ENCODE measurements around the gene KCNIP4.
"Not testable (repeated sequence)": the region's sequence is repeated elsewhere in the genome, so short reads cannot be mapped to it uniquely, and the experiment has no call there.

KCNIP4 gene

GRCh38 chr4:21451032-21451431 lies 497.5 kb downstream of the KCNIP4 start:
- DNase-seq = no peak

DNA sequence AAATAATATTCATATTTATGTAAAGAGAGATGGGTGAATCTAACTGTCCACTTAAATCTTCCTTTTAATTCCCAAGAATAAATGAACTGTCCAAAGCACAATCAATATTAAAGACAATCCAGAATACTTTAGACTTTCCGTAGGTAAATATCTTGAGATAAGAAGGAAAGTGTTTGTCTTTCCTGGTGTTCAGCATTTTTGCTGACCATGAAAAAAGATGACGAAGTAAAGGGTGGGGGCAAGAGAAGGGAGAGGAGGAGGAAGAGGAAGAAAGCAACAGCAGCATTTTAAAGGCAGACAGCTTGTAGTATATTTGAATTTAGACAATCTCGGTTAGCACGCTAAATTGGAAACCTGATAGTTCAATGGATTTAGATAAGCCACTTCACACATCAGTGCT lies 498.2 kb downstream of the KCNIP4 start:
- no peak for DNase-seq

- no peak for DNase-seq
Observed at GRCh38 chr4:21447301-21448054, 501.1 kb downstream of the KCNIP4 start.

DNA sequence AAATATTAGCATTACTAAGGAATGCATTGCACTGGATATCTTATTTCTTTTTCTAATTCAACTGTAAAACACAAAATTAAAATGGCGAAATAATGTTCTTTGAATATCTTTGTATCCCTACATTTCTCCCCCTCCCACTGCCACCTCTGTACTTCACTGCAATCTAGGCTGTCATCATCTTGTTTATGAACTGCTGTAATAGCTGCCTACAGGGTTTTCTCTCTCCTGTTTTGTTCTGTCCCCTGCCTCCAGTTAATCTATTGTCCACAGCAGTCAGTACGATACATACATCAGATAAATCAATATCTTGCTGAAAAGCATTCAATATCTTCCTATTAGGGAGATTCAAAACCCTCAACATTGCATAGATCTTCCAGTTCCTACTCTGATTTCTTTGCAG lies 528.4 kb downstream of the KCNIP4 start:
- no peak for DNase-seq

- DNase-seq = no peak
Observed at GRCh38 chr4:21415728-21416127, 532.8 kb downstream of the KCNIP4 start.

- no peak for DNase-seq
Observed at GRCh38 chr4:21413807-21414370, 534.7 kb downstream of the KCNIP4 start.

DNA sequence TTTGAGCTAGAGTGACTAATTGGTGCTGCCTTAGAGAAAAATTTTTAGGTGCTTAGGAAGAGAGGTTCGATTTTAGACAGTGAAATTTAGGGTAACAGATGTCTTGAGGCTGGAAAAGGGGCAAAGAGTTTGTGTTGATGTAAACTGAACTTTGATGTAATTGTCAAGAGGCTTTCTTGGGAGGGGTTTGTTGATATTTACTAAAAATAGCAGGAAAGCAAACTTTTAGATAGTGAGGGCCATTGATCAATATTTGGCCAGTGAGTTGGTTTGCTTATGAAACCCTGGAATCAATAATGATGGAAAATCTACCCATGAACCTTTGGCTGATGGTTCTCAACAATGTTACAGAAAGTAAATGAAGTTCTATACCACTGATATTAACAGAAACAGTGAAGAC lies 537.5 kb downstream of the KCNIP4 start:
- DNase-seq = no peak

- DNase-seq = no peak
Observed at GRCh38 chr4:21410372-21410771, 538.2 kb downstream of the KCNIP4 start.

DNA sequence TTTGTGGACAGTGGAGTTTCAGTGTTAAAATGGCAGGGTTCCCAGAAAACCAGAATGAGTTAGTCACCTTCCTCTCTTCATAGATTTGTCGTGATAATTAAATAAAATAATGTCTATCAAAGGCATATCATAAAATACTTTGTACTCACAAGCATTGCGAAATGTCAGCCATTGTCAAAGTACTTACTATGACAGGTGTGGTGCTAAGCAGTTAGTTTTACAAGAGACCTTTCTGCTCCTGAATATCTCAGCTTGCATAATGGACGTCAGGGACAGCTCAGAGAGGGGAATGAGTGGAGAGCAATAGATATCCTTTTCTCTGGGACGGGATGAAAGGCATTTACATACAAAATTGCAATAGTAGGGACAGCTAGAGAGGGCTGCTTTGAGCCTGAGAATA lies 560.9 kb downstream of the KCNIP4 start:
- no peak for DNase-seq

GRCh38 chr4:21386166-21386780 lies 562.3 kb downstream of the KCNIP4 start:
- no peak for DNase-seq

- DNase-seq = no peak
Observed at GRCh38 chr4:21385706-21386105, 562.9 kb downstream of the KCNIP4 start.

GRCh38 chr4:21384609-21385008 lies 564.0 kb downstream of the KCNIP4 start:
- no peak for DNase-seq

GRCh38 chr4:21380861-21381260 lies 567.7 kb downstream of the KCNIP4 start:
- no peak for DNase-seq

GRCh38 chr4:21377046-21377445 lies 571.5 kb downstream of the KCNIP4 start:
- no peak for DNase-seq

DNA sequence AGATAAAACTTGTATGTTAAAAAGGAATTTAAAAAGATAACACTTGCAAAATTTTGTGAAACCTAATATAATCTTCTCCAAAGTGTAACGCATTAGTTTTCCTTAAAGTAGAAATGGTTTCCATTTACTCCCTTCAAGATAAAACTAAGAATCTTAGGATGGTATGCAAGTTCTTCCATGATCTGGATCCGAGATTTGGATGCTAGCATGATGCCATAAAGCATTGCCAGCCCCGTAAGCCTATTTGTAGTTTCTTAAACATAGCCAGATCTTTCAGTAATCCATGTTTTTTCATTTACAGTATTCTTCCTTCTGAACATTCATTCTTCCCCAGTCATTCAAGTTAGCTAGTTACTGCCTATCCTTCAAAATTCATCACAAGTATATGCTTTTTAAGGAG lies 572.4 kb downstream of the KCNIP4 start:
- no peak for DNase-seq

DNA sequence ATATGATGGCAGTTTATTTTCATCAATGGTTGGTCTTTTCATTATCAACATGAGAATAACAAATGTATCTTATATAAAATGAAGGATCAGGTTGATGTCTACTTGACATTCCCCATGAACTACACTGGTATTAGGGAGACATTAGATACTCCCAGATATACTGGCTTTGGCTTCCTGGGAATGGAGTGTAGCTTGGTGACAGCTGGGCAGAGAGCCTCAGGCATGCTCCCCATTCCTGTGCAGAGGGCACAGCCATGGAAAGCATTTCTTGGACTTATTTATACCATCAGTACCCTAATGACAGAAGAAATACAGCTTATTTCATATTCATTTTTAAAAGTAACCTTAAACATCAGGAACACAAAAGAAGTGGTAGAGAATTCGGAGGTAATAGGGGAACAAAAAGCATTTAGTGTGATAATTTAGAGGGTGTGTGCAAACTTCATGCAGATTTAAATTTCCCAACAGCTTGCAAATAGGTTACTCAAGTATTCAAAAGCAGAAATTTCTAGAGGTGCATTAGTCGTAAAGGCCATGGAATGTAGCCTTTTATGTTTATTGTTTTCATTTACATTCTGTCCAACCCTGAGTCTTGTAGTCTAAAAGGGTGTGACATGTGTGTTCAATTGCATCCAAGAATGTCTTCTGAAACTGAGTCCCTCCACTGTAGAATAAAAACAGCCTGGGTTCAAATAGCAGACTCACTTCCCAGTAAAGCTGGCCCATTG lies 573.8 kb downstream of the KCNIP4 start:
- no peak for DNase-seq

DNA sequence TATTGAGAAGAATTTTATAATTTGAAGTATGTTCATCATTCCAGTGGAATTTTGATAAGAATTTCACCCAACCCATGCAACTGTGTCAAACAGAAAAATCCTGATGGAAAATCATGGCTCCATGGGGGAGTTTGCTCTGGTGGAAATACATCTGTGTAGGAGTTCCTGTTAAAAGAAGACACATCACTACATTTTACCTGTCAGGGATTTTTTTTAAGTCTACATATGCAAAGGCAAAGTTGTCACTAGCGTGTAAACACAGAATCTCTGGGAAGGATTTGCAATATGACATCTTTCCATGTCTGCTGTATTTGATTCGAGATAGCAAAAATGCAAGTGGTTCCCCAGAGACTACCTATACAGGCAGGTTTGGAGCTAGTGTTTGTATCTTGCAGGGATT lies 581.0 kb downstream of the KCNIP4 start:
- no peak for DNase-seq

GRCh38 chr4:21366840-21367239 lies 581.7 kb downstream of the KCNIP4 start:
- no peak for DNase-seq

DNA sequence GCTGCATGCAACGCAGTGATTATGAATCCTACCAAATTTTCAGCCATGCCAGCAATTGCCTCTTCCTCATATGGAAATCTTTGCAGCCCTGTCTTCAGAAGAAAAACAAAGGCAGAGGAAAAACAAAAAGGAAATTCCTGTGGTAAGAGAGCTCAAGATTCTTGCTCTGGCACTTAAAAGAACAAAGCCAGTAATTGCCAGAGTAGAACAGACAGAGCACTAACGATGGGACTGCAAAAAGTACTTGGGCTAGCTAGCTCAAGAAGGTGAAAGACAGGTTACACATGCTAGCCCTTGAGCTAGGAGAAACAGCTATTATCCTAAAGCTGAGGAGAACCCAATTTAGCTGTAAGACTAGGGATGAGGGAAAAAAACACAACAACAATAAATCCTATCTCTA lies 582.3 kb downstream of the KCNIP4 start:
- no peak for DNase-seq

- no peak for DNase-seq
Observed at GRCh38 chr4:21363701-21364100, 584.9 kb downstream of the KCNIP4 start.

GRCh38 chr4:21352354-21352753 lies 596.2 kb downstream of the KCNIP4 start:
- DNase-seq = not testable (repeated sequence)

DNA sequence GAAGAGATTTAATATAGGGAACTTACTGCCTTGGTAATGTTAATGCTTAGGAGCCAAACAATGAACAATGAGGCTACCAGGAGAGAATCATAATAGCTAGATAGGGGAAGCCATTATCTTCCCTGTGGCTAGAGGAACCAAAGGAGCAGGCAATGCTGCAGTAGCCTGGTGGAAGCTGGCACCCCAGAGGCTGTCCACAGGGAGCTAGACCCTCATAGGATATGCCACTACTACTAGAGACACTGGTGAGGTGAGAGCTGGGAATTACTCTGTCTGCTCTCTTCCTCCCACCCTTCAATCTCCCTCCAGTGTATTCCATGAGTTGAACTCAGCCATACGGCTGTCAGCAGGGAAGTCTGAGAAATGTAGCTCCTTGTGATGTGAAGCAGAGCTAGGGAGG lies 601.4 kb downstream of the KCNIP4 start:
- DNase-seq = no peak

DNA sequence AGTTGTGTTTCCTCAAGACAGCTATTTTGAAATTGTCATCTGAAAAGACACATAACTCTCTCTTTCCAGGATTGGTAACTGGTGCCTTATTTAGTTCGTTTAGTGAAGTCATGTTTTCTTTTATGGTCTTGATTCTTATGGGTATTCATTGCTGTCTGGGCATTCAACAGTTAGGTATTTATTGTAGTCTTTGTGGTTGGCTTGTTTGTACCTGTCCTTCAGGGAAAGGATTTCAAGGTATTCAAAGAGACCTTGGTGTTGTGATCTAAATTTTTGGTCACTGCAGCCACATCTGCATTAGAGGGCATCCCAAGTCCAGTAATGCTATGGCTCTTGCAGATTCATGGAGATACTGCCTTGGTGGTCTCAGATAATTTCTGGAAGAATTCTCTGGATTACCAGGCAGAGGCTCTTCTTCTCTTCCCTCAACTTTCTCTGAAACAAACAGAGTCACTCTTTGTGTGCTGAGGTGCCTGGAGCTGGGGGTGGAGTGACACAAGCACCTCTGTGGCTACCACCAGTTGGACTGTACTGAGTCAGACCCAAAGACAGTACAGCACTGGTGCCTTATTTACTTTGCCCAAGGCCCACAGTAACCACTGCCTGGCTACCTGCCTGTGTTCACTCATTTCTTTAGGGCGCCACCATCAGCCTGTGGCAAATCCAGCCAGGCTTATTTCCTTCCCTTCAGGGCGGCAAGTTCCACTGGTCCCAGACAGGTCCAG lies 620.4 kb downstream of the KCNIP4 start:
- DNase-seq = no peak

All from stimulated activated CD4-positive, alpha-beta T cell treated with anti-CD3 and anti-CD28 coated beads, Interleukin-2, amount 100 ng/mL, for 24 hours (primary cell).